ENCODE results near the gene ACER1.
A peak's percentile ranks its signal among the peaks of the same experiment; 100 is the strongest.

Gene ACER1

GRCh38 chr19:6271721-6272410 is 61.5 kb downstream of the ACER1 start:
- Histone ChIP-seq H3K27ac (peak overlapping the region; percentile 79 to 82), H3K27me3 (no peaks in the 10 kb centered on the region), H3K36me3 (peaks cover 14 to 35% (median 27%) of the 10 kb centered on the region in 3 donors), H3K4me1 (peaks cover 5 to 68% (median 64%) of the 10 kb centered on the region in 4 donors), H3K9me3 (no peaks in the 10 kb centered on the region), H3K4me3 (peak overlapping the region; percentile 39 to 50)
- TF ChIP-seq CTCF (IDR thresholded peaks at IDR 0.05) = no peak
- intact Hi-C loops (cut with DNase I; ENCODE audit: low total_unique reads) = no loop called here
- DNase-seq = peak; percentile 83 to 90

- Histone ChIP-seq H3K36me3 (peaks cover 14 to 39% (median 27%) of the 10 kb centered on the region in 3 donors), H3K9me3 (no peaks in the 10 kb centered on the region), H3K27me3 (no peaks in the 10 kb centered on the region), H3K4me1 (peaks cover 5 to 62% (median 58%) of the 10 kb centered on the region in 4 donors), H3K4me3 (peak overlapping the region; percentile 39 to 50), H3K27ac (peak overlapping the region; percentile 79 to 82)
- no peak for TF ChIP-seq CTCF (IDR thresholded peaks at IDR 0.05)
- no peak for DNase-seq
- intact Hi-C loops (cut with DNase I; ENCODE audit: low total_unique reads) = no loop called here
Measured at GRCh38 chr19:6271251-6271650, 62.2 kb downstream of the ACER1 start.

GRCh38 chr19:6270822-6271221 is 62.6 kb downstream of the ACER1 start:
- DNase-seq = no peak
- TF ChIP-seq CTCF (IDR thresholded peaks at IDR 0.05) = no peak
- intact Hi-C loops (cut with DNase I; ENCODE audit: low total_unique reads) = no loop called here
- Histone ChIP-seq H3K4me1 (peaks cover 5 to 58% (median 53%) of the 10 kb centered on the region in 4 donors), H3K4me3 (no peak overlapping the region), H3K9me3 (no peaks in the 10 kb centered on the region), H3K27ac (peak overlapping the region; percentile 79 to 82), H3K36me3 (peaks cover 14 to 42% (median 28%) of the 10 kb centered on the region in 3 donors), H3K27me3 (no peaks in the 10 kb centered on the region)

- Histone ChIP-seq H3K36me3 (peaks cover 14 to 46% (median 30%) of the 10 kb centered on the region in 3 donors), H3K9me3 (no peaks in the 10 kb centered on the region), H3K27ac (no peak overlapping the region), H3K27me3 (no peaks in the 10 kb centered on the region), H3K4me3 (no peak overlapping the region), H3K4me1 (peaks cover 1 to 56% (median 47%) of the 10 kb centered on the region in 4 donors)
- no peak for TF ChIP-seq CTCF (IDR thresholded peaks at IDR 0.05)
- intact Hi-C loops (cut with DNase I; ENCODE audit: low total_unique reads) = no loop called here
- no peak for DNase-seq
Measured at GRCh38 chr19:6270076-6270745, 63.2 kb downstream of the ACER1 start.

GRCh38 chr19:6269101-6269886 is 64.1 kb downstream of the ACER1 start:
- Histone ChIP-seq H3K27me3 (no peaks in the 10 kb centered on the region), H3K4me3 (no peak overlapping the region), H3K36me3 (peaks cover 14 to 46% (median 30%) of the 10 kb centered on the region in 3 donors), H3K9me3 (no peaks in the 10 kb centered on the region), H3K4me1 (peaks cover 0 to 47% (median 38%) of the 10 kb centered on the region in 4 donors), H3K27ac (no peak overlapping the region)
- no peak for DNase-seq
- no peak for TF ChIP-seq CTCF (IDR thresholded peaks at IDR 0.05)
- intact Hi-C loops (cut with DNase I; ENCODE audit: low total_unique reads) = no loop called here

Measured in tibial artery (tissue), 4 donors.